Keratinocyte (primary cell): ENCODE results near the gene FPR1.

Experiments
- EZH2 ChIP-seq: IDR thresholded peaks from one replicate; pipeline ENCODE4 v1.6.1; 2012; ENCODE audit warnings: inconsistent platforms, mild to moderate bottlenecking, low read length, moderate library complexity
- TF ChIP-seq, protein P1 (sequence below), 3 experiments: IDR thresholded peaks in 1 of 3; conservative IDR thresholded peaks in 1 of 3; optimal IDR thresholded peaks in 1 of 3; 2 replicates in 2 of 3; 3 replicates in 1 of 3; pipeline versions ENCODE3 to v1.5.1; 2011; ENCODE audit warnings: low read length in 3 of 3, mild to moderate bottlenecking in 3 of 3, moderate library complexity in 2 of 3, control low read depth in 1 of 3, inconsistent platforms in 1 of 3; ENCODE audit not compliant: insufficient read depth in 2 of 3; ENCODE audit errors: extremely low read depth in 1 of 3

DNA sequence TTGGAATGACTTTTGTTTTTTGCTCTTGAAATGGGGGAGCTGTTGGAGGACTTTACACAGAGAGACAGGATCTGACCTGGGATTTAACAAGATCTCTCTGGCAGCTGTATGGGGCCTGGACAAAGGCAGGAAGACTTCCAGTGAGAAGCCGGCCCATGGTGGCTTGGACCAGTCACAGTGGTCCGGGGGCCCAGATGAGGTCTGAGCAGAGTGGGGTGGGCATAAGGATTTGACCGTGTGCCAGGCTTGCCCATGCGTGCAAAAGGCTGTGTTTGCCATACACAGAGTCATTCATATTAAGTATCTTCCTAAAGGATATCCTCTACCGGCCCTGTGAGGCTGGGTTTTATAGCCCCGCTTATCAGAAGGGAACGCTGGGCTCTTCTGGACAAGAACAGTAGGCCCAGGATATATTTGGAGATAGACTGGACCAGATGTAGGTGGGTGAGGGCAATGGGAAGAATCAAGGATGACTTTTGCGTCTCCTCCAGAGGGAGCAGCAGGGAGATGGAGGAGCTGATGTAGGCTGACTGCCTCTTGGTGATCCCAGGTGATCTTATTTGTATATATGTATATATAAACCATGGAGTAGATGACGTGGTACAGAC lies 54.4 kb downstream of the FPR1 start:
- TF ChIP-seq, protein P1, sequence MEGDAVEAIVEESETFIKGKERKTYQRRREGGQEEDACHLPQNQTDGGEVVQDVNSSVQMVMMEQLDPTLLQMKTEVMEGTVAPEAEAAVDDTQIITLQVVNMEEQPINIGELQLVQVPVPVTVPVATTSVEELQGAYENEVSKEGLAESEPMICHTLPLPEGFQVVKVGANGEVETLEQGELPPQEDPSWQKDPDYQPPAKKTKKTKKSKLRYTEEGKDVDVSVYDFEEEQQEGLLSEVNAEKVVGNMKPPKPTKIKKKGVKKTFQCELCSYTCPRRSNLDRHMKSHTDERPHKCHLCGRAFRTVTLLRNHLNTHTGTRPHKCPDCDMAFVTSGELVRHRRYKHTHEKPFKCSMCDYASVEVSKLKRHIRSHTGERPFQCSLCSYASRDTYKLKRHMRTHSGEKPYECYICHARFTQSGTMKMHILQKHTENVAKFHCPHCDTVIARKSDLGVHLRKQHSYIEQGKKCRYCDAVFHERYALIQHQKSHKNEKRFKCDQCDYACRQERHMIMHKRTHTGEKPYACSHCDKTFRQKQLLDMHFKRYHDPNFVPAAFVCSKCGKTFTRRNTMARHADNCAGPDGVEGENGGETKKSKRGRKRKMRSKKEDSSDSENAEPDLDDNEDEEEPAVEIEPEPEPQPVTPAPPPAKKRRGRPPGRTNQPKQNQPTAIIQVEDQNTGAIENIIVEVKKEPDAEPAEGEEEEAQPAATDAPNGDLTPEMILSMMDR (optimal IDR thresholded peaks at IDR 0.05 in 1 of 3, IDR thresholded peaks at IDR 0.05 in 1 of 3, conservative IDR thresholded peaks at IDR 0.05 in 1 of 3; ENCODE audit: extremely low read depth in 1 of 3, insufficient read depth in 2 of 3, low read length in 3 of 3), result no peak
- no peak for TF ChIP-seq EZH2
